CD8-positive, alpha-beta memory T cell (primary cell): Measurements from ENCODE around the gene SLC31A2. TPM values are rescaled to one million over a fixed set of nuclear protein-coding genes. Genes with fewer than 3 reads are reported as not detected.

Experiments
- CTCF ChIA-PET: fragments of 350-600 bp; sonication (Branson Sonifier 250); formaldehyde crosslinking; loops from one replicate; lab custom pipeline; 2021; ENCODE audit warnings: antibody characterized with exemption; lab: Charles Lee
- POLR2A ChIA-PET: fragments of 350-600 bp; sonication (Branson Sonifier 250); formaldehyde crosslinking; loops from one replicate; lab custom pipeline; 2021; ENCODE audit warnings: antibody characterized with exemption; lab: Charles Lee
- DNase-seq, 5 donors: peaks; one replicate each; pipeline versions ENCODE4 v3.0.0 to v3.0.0-alpha.2; 2020 to 2022; ENCODE audit warnings: mixed read lengths in 1 of 5
- H3K27ac ChIP-seq: one replicate; pipeline ENCODE4 v1.7.0; 2013; ENCODE audit warnings: low read depth, mild to moderate bottlenecking, low read length, moderate library complexity
- H3K27me3 ChIP-seq: 2 replicates; pipeline ENCODE4 v1.7.0; 2013; ENCODE audit warnings: low read length, mild to moderate bottlenecking; ENCODE audit not compliant: insufficient read depth, poor library complexity, severe bottlenecking
- H3K36me3 ChIP-seq: 2 replicates; pipeline ENCODE4 v1.7.0; 2013; ENCODE audit warnings: mild to moderate bottlenecking, low read length, moderate library complexity; ENCODE audit not compliant: insufficient read depth
- H3K4me1 ChIP-seq: 2 replicates; pipeline ENCODE4 v1.7.0; 2013; ENCODE audit warnings: mild to moderate bottlenecking, low read length, moderate library complexity; ENCODE audit not compliant: insufficient read depth
- H3K4me3 ChIP-seq: 2 replicates; pipeline ENCODE4 v1.7.0; 2013; ENCODE audit warnings: mild to moderate bottlenecking, low read length
- H3K9me3 ChIP-seq: 2 replicates; pipeline ENCODE4 v1.7.0; 2013; ENCODE audit warnings: mild to moderate bottlenecking, low read length
- H3K27ac Mint-ChIP-seq, 8 donors: one replicate each; pipeline ENCODE4 v1.8.0; 2020 to 2021; ENCODE audit warnings: mixed read lengths in 8 of 8, mild to moderate bottlenecking in 6 of 8, inconsistent platforms in 3 of 8, moderate library complexity in 3 of 8
- H3K27me3 Mint-ChIP-seq, 2 donors: one replicate each; pipeline ENCODE4 v1.8.0; 2020 to 2021; ENCODE audit warnings: mixed read lengths in 2 of 2, mild to moderate bottlenecking in 1 of 2, moderate library complexity in 1 of 2
- H3K36me3 Mint-ChIP-seq, 3 donors: one replicate each; pipeline ENCODE4 v1.8.0; 2020 to 2021; ENCODE audit warnings: mixed read lengths in 3 of 3, inconsistent platforms in 1 of 3, mild to moderate bottlenecking in 1 of 3
- H3K4me1 Mint-ChIP-seq, 3 donors: one replicate each; pipeline ENCODE4 v1.8.0; 2020 to 2021; ENCODE audit warnings: mixed read lengths in 3 of 3, inconsistent platforms in 1 of 3, mild to moderate bottlenecking in 1 of 3
- H3K4me3 Mint-ChIP-seq, 7 donors: one replicate each; pipeline ENCODE4 v1.8.0; 2020 to 2021; ENCODE audit warnings: mixed read lengths in 7 of 7, mild to moderate bottlenecking in 6 of 7, moderate library complexity in 4 of 7, inconsistent platforms in 2 of 7
- H3K9me3 Mint-ChIP-seq, 5 donors: one replicate each; pipeline ENCODE4 v1.8.0; 2020 to 2022; ENCODE audit warnings: mixed read lengths in 5 of 5, mild to moderate bottlenecking in 3 of 5, moderate library complexity in 2 of 5, inconsistent platforms in 1 of 5
- polyA plus RNA-seq: library from polyadenylated mRNA; unstranded; fragments of 300-500 nt; fragmentation: Illumina TruSeq; gene quantifications from one replicate; pipeline ENCODE4 v1.2.3, GENCODE V29; 2021
- total RNA-seq, 2 experiments: library from RNA; stranded (reverse); gene quantifications; one replicate each; pipeline ENCODE4 v1.2.3, GENCODE V29; 2021

SLC31A2 gene
- total and polyA plus RNA-seq, 3 experiments from 2014 or later = 5.2 to 5.9 (median 5.4) TPM

DNA sequence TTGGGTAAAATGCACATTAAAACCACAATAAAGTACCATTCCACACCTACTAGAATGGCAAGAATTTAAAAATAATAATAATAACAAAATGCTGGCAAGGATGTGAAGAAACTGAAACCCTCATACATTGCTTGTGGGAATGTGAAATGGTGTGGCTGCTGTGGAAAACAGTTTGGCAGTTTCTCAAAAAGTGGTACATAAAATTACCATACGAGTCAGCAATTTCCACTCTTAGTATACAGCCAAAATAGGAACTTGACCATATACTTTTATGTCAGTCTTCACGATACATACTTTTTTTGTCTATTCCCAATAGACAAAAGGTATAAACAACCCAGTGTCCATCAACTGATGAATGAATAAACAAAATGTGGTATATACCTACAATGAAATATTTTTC, 54.6 kb downstream of the SLC31A2 start:
- H3K36me3 Mint-ChIP-seq = peaks cover 14 to 84% (median 28%) of the 10 kb centered on the region in 3 donors
- CTCF ChIA-PET = no interaction called here
- H3K36me3 ChIP-seq = peaks cover 35% of the 10 kb centered on the region

DNA sequence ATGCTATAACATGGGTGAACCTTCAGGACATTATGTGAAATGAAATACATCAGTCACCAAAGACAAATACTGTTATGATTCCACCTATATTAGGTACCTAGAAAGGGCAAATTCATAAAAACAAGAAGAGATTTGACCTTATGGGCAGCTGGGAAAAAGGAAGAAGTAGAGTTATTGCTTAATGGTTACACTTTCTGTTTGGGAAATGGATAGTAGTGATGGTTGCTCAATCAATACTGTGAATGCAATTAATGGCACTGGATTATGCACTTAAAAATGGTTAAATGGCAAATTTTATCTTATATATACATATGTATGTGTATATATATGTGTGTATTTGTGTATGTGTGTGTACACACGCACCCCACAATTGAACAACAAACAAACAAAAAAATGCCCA, 55.1 kb downstream of the SLC31A2 start:
- no peaks in the 10 kb centered on the region for H3K27me3 ChIP-seq
- H3K27ac Mint-ChIP-seq = no peak overlapping the region
- no peak overlapping the region for H3K27ac ChIP-seq
- H3K9me3 Mint-ChIP-seq = no peaks in the 10 kb centered on the region
- CTCF ChIA-PET = interaction anchor here (0.7 kb wide), 1 partner anchor 17 kb away, joined by 3 read pairs; no protein-coding TSS in a partner anchor
- no peak for DNase-seq
- H3K36me3 ChIP-seq = peaks cover 35% of the 10 kb centered on the region
- no peaks in the 10 kb centered on the region for H3K4me1 ChIP-seq
- H3K9me3 ChIP-seq = no peaks in the 10 kb centered on the region
- peaks cover 0 to 9% (median 2%) of the 10 kb centered on the region in 3 donors for H3K4me1 Mint-ChIP-seq
- H3K36me3 Mint-ChIP-seq = peaks cover 14 to 86% (median 30%) of the 10 kb centered on the region in 3 donors
- H3K27me3 Mint-ChIP-seq = no peaks in the 10 kb centered on the region
- H3K4me3 Mint-ChIP-seq = no peak overlapping the region
- H3K4me3 ChIP-seq = no peak overlapping the region
- POLR2A ChIA-PET = no interaction called here

More for the DNA sequence above, 54.6 kb downstream of the SLC31A2 start:
- Histone ChIP-seq H3K4me3 (no peak overlapping the region), H3K27ac (no peak overlapping the region), H3K27me3 (no peaks in the 10 kb centered on the region), H3K9me3 (no peaks in the 10 kb centered on the region), H3K4me1 (no peaks in the 10 kb centered on the region)
- peaks cover 0 to 9% (median 2%) of the 10 kb centered on the region in 3 donors for H3K4me1 Mint-ChIP-seq
- H3K9me3 Mint-ChIP-seq = no peaks in the 10 kb centered on the region
- no peak overlapping the region for H3K27ac Mint-ChIP-seq
- POLR2A ChIA-PET = no interaction called here
- DNase-seq = no peak
- H3K27me3 Mint-ChIP-seq = no peaks in the 10 kb centered on the region
- no peak overlapping the region for H3K4me3 Mint-ChIP-seq

GRCh38 chr9:113210815-113211214, 60.0 kb downstream of the SLC31A2 start:
- Histone ChIP-seq H3K9me3 (no peaks in the 10 kb centered on the region), H3K36me3 (peaks cover 12% of the 10 kb centered on the region), H3K4me1 (no peaks in the 10 kb centered on the region), H3K27me3 (no peaks in the 10 kb centered on the region), H3K27ac (no peak overlapping the region), H3K4me3 (no peak overlapping the region)
- Mint-ChIP-seq H3K27me3 (no peaks in the 10 kb centered on the region), H3K4me1 (peaks cover 17 to 41% (median 19%) of the 10 kb centered on the region in 3 donors), H3K27ac (no peak overlapping the region), H3K9me3 (no peaks in the 10 kb centered on the region), H3K4me3 (no peak overlapping the region), H3K36me3 (peaks cover 7 to 66% (median 24%) of the 10 kb centered on the region in 3 donors)
- DNase-seq = no peak
- CTCF ChIA-PET = no interaction called here
- POLR2A ChIA-PET = no interaction called here

Other genes starting within 250 kb of the SLC31A2 start
- 1 to 10 TPM in 1 of 2 experiments, under 1 TPM in 1; 0.95 to 1.2 TPM for gene ZNF883, start 138.8 kb upstream of the SLC31A2 start, total RNA-seq
- 0.97 TPM for gene ZNF883, start 138.8 kb upstream of the SLC31A2 start, polyA plus RNA-seq
- gene ZFP37, start 94.3 kb upstream of the SLC31A2 start, total RNA-seq = 1 to 10 TPM; 1.7 to 1.9 TPM
- gene ZFP37, start 94.3 kb upstream of the SLC31A2 start, polyA plus RNA-seq = 3.1 TPM
- 10 to 100 TPM; 29.8 to 30.7 TPM for gene FKBP15, start 70.3 kb downstream of the SLC31A2 start, total RNA-seq
- 17.7 TPM for gene FKBP15, start 70.3 kb downstream of the SLC31A2 start, polyA plus RNA-seq
- 10 to 100 TPM; 13.7 to 15.1 TPM for gene SLC31A1, start 70.5 kb downstream of the SLC31A2 start, total RNA-seq
- gene SLC31A1, start 70.5 kb downstream of the SLC31A2 start, polyA plus RNA-seq = 3.4 TPM
- 10 to 100 TPM; 51.1 to 56.5 TPM for gene CDC26, start 124.6 kb downstream of the SLC31A2 start, total RNA-seq
- gene CDC26, start 124.6 kb downstream of the SLC31A2 start, polyA plus RNA-seq = 171 TPM
- gene PRPF4, start 124.7 kb downstream of the SLC31A2 start, total RNA-seq = 10 to 100 TPM; 69.5 to 71.4 TPM
- gene PRPF4, start 124.7 kb downstream of the SLC31A2 start, polyA plus RNA-seq = 27.4 TPM
- gene RNF183, start 152.4 kb downstream of the SLC31A2 start, total RNA-seq = not detected
- gene RNF183, start 152.4 kb downstream of the SLC31A2 start, polyA plus RNA-seq = not detected
- 1 to 10 TPM; 1.3 to 1.9 TPM for gene WDR31, start 189.3 kb downstream of the SLC31A2 start, total RNA-seq
- 0.22 TPM for gene WDR31, start 189.3 kb downstream of the SLC31A2 start, polyA plus RNA-seq
- gene BSPRY, start 198.5 kb downstream of the SLC31A2 start, total RNA-seq = 1 to 10 TPM; 1.4 to 1.8 TPM
- 0.55 TPM for gene BSPRY, start 198.5 kb downstream of the SLC31A2 start, polyA plus RNA-seq
- gene HDHD3, start 226.0 kb downstream of the SLC31A2 start, total RNA-seq = 10 to 100 TPM; 11.9 to 14.3 TPM
- gene HDHD3, start 226.0 kb downstream of the SLC31A2 start, polyA plus RNA-seq = 39.6 TPM